GM18867 (cell line): ENCODE results near the gene CYFIP1.

Source experiments
- ATAC-seq: cut with Tn5 transposase; IDR thresholded peaks from one replicate; pipeline ENCODE4 v1.9.1; 2021; ENCODE audit warnings: mild to moderate bottlenecking, moderate library complexity; ENCODE audit not compliant: unreplicated experiment

The CYFIP1 gene

DNA sequence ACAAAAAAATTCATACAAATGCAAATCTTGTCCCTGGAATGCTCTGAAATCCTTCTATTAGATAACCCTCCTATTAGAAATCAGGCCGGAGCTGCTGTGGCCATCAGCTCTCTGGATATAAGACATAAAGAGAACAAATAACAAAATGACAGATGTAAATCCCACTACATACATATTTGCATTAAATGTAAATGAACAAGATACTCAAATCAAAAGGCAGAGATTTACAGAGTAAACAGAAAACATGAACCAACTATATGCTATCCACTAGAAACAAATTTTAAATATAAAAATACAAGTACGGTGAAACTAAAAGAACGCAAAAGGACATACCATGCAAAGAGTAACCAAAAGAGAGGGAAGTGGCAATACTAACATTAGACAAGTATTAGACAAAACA, 10.7 kb downstream of the CYFIP1 start:
- ATAC-seq = no peak

GRCh38 chr15:22968366-22968765, 11.8 kb downstream of the CYFIP1 start:
- no peak for ATAC-seq

- ATAC-seq = no peak
These were observed 12.9 kb downstream of the CYFIP1 start for GRCh38 chr15:22967084-22967770.

- ATAC-seq = no peak
These were observed 13.7 kb downstream of the CYFIP1 start for GRCh38 chr15:22966321-22967083.

DNA sequence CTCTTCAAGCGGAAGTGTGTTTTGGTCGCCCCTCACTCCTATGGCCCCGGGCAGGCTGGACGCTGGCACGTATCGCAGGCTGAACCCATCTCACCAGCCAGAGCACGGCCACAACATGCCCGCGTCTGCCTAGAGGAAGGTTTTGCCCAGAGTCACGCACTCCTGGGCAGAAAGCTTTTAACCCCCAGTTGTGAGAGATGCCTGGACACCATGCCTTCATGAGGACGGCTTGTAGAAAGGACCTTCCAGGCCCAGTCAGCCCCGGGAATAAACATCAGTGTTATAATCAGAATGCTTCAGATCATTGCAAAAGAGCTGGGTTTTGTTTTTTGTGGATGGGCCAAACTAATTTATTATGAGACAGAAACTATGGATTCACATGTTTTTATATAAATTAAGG, 16.5 kb downstream of the CYFIP1 start:
- no peak for ATAC-seq

DNA sequence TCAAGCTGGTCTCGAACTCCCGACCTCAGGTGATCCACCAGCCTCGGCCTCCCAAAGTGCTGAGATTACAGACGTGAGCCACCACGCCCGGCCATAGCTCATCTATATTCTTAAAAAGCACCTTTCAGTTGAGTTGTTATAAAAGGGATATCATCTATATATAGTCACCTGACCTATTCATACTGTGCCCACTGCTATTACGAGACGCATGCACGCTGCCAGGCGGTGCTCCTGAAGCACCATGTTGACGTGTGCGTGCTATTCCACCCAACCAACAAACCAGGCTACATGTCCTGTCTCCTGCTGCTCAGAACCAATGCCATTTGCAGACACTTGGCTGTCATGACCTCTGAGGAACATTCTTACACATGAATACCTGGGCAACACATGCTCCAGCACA, 17.6 kb downstream of the CYFIP1 start:
- no peak for ATAC-seq

GRCh38 chr15:22961762-22962161, 18.4 kb downstream of the CYFIP1 start:
- no peak for ATAC-seq

GRCh38 chr15:22960556-22960955, 19.6 kb downstream of the CYFIP1 start:
- ATAC-seq = no peak

GRCh38 chr15:22960126-22960525, 20.0 kb downstream of the CYFIP1 start:
- ATAC-seq = no peak

- ATAC-seq = no peak
These were observed 20.7 kb downstream of the CYFIP1 start for GRCh38 chr15:22959321-22960101.

GRCh38 chr15:22958487-22959280, 21.5 kb downstream of the CYFIP1 start:
- peak; percentile 53 for ATAC-seq

GRCh38 chr15:22956978-22957260, 23.2 kb downstream of the CYFIP1 start:
- no peak for ATAC-seq

- no peak for ATAC-seq
These were observed 23.8 kb downstream of the CYFIP1 start for GRCh38 chr15:22956257-22956977.

DNA sequence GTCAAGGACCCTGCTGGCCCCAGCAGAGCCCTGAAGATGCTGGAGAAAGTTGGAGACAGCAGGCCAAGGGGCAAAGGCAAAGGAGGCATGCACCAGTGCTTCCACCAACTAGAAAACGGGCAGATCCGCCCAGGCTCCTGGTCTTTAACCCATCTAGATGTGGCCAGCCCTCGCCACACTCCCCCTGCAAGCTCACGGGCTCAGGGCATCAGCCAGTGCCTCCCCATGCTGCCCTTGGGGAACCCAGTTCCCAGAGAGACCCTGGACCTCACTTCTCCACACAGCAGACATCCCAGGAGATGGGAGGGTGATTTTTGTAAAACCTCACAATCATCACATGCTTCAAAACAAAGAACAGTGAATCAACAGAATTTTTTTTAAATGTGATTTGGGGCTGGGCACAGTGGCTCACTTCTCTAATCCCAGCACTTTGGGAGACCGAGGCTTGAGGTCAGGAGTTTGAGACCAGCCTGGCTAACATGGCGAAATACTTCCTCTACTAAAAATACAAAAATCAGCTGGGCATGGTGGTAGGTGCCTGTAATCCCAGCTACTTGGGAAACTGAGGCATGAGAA, 24.5 kb downstream of the CYFIP1 start:
- no peak for ATAC-seq

GRCh38 chr15:22954798-22955543, 25.2 kb downstream of the CYFIP1 start:
- ATAC-seq = no peak

GRCh38 chr15:22954326-22954725, 25.8 kb downstream of the CYFIP1 start:
- no peak for ATAC-seq

DNA sequence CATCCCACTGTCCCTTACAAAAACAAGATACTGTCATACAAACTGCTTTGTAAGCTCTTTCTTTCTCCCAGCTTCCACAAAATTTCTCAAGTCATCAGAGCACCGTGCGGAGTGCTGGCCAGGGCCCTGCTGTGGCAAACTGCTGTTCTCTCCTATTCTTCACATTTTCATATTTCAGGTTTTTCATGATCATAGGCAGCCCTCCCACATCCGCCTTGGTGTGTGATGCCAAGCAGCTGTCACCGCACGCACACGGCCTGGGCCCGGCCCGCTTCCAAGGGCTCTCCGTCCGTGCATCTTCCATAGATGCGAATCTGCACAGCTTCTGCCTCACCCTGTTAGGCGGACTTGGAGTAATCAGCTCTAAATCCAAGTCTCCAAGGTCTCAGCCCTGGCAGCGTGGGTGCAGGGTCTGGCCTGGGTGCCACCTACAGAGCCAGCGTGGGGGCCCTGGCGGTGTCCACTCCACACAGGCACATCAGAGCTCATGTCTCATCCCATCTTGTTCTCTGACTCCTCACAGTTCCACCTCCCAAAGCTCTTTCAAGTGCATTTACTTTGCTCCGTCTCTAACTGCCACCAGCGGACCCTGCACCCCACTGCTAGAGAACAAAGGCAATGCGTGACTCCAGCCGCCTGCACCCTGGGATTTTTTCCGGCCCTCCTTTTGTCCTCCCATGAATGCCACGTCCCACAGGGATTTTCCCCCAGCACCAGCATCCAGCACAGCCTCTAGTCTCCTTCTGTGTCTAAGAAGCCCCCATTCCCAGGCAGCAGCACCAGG, 27.2 kb downstream of the CYFIP1 start:
- ATAC-seq = no peak

GRCh38 chr15:22951381-22952280, 28.5 kb downstream of the CYFIP1 start:
- no peak for ATAC-seq
